Natural killer cell (primary cell): ENCODE data around the gene SH3BP2. TPM values are rescaled to one million over a fixed set of nuclear protein-coding genes. Genes with fewer than 3 reads are reported as not detected.

Experiments
- ATAC-seq, 3 donors: fragments of 150-1000 bp in 2 of 3; fragments of 200-7000 bp in 1 of 3; cut with Tn5 transposase; 1 replicate in 1 of 3; 2 replicates in 2 of 3; pipeline ENCODE4 v1.10.0; 2021; ENCODE audit warnings: mild to moderate bottlenecking in 2 of 3, moderate library complexity in 2 of 3
- DNase-seq, 2 donors: peaks; one replicate each; pipeline versions ENCODE4 v3.0.0 to v3.0.0-alpha.2; 2013 to 2021; ENCODE audit warnings: mixed read lengths in 1 of 2
- H3K27ac ChIP-seq: one replicate; pipeline ENCODE4 v1.5.1; 2013; ENCODE audit warnings: mild to moderate bottlenecking, low read length
- H3K27me3 ChIP-seq: one replicate; pipeline ENCODE4 v1.6.1; 2013; ENCODE audit warnings: low read length; ENCODE audit not compliant: control insufficient read depth, insufficient read depth
- H3K36me3 ChIP-seq: one replicate; pipeline ENCODE4 v1.6.1; 2013; ENCODE audit warnings: low read length; ENCODE audit not compliant: control insufficient read depth, insufficient read depth
- H3K4me1 ChIP-seq: one replicate; pipeline ENCODE4 v1.6.1; 2013; ENCODE audit warnings: low read length; ENCODE audit not compliant: control insufficient read depth, insufficient read depth
- H3K4me3 ChIP-seq: one replicate; pipeline ENCODE4 v1.5.1; 2013; ENCODE audit warnings: low read length
- H3K9me3 ChIP-seq: one replicate; pipeline ENCODE4 v1.6.1; 2013; ENCODE audit warnings: low read length; ENCODE audit not compliant: control insufficient read depth, insufficient read depth
- H3K27ac Mint-ChIP-seq, 2 donors: one replicate each; pipeline ENCODE4 v1.8.0; 2022; ENCODE audit warnings: mild to moderate bottlenecking in 2 of 2, mixed read lengths in 2 of 2, moderate library complexity in 1 of 2
- H3K27me3 Mint-ChIP-seq, 2 donors: one replicate each; pipeline ENCODE4 v1.8.0; 2022; ENCODE audit warnings: low read depth in 2 of 2, mixed read lengths in 2 of 2
- H3K36me3 Mint-ChIP-seq: one replicate; pipeline ENCODE4 v1.8.0; 2022; ENCODE audit warnings: mixed read lengths
- H3K4me1 Mint-ChIP-seq, 2 donors: one replicate each; pipeline ENCODE4 v1.8.0; 2022; ENCODE audit warnings: mixed read lengths in 2 of 2
- H3K4me3 Mint-ChIP-seq: one replicate; pipeline ENCODE4 v1.8.0; 2022; ENCODE audit warnings: mild to moderate bottlenecking, moderate library complexity, mixed read lengths
- H3K9me3 Mint-ChIP-seq, 2 donors: one replicate each; pipeline ENCODE4 v1.8.0; 2022; ENCODE audit warnings: mixed read lengths in 2 of 2
- WGBS: methylation state at CpG from one replicate; pipeline ENCODE4 v1.1.7; 2013; ENCODE audit warnings: missing lambda C conversion rate; ENCODE audit not compliant: insufficient coverage; 5-methylcytosine and 5-hydroxymethylcytosine counted together
- intact Hi-C: fragments of 100-400 bp; cut with micrococcal nuclease; formaldehyde crosslinking; loops from one replicate; pipeline ENCODE4 v1.14.2; 2022
- total RNA-seq, 4 donors: library from RNA; stranded (reverse); fragments of 120-200 nt in 1 of 4; gene quantifications; one replicate each; pipeline versions ENCODE4 v1.2.3 to v1.2.4, GENCODE V29; 2013 to 2022
- TF ChIP-seq, protein P1 (sequence below): fragments of 200-600 bp; IDR thresholded peaks from one replicate; pipeline ENCODE4 v1.8.0; 2022; ENCODE audit warnings: antibody characterized with exemption

The SH3BP2 gene
- total RNA-seq, 3 donors from 2014 or later (not counting 1 experiment from before 2014, with no cell fraction given) = 213 to 283 (median 221) TPM

DNA sequence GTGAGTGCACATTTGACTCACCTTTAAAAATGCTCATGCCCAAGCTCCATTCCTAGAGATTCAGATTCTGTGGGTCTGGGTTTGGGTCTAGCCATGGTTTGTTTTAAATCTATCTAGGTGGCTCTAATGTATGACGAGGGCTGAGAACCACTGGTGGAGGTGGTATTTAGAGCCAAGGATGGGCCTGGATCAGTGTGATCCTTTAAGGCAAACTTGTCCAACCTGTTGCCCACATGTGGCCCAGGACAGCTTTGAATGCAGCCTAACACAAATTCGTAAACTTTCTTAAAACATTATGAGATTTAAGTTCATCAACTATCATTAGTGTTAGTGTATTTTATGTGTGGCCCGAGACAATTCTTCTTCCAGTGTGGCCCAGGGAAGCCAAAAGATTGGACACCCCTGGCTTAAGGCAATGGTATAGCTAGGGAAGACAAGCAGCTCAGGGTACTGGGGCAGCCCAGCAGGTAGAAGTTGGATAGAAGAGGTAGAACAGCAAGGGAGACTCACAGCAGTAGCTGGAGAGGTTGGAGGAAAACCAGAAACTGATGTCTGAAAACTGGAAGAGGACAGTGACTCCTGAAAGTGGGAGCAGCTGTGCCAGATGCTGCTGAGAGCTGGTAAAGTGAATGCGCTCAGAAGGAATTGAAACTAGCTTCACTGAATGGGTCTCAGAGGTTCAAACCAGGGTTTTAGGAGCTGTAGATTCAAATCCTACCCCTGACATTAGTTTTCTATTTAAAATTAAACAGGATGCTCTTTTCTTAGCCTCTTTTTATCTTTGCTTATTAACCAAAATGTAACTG is 68.9 kb downstream of the SH3BP2 start:
- TF ChIP-seq, protein P1, sequence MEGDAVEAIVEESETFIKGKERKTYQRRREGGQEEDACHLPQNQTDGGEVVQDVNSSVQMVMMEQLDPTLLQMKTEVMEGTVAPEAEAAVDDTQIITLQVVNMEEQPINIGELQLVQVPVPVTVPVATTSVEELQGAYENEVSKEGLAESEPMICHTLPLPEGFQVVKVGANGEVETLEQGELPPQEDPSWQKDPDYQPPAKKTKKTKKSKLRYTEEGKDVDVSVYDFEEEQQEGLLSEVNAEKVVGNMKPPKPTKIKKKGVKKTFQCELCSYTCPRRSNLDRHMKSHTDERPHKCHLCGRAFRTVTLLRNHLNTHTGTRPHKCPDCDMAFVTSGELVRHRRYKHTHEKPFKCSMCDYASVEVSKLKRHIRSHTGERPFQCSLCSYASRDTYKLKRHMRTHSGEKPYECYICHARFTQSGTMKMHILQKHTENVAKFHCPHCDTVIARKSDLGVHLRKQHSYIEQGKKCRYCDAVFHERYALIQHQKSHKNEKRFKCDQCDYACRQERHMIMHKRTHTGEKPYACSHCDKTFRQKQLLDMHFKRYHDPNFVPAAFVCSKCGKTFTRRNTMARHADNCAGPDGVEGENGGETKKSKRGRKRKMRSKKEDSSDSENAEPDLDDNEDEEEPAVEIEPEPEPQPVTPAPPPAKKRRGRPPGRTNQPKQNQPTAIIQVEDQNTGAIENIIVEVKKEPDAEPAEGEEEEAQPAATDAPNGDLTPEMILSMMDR = no peak
- WGBS = 74% methylated on average over 3 of the region's 4 CpGs
- H3K27me3 Mint-ChIP-seq = no peaks in the 10 kb centered on the region
- H3K27ac ChIP-seq = no peak overlapping the region
- H3K4me3 Mint-ChIP-seq = no peak overlapping the region
- peaks cover 41% of the 10 kb centered on the region for H3K4me1 ChIP-seq
- H3K4me3 ChIP-seq = no peak overlapping the region
- H3K27ac Mint-ChIP-seq = peak overlapping the region; percentile 72 to 88
- ATAC-seq (no peak), DNase-seq (no peak)
- H3K36me3 ChIP-seq = peaks cover 3% of the 10 kb centered on the region
- H3K9me3 Mint-ChIP-seq = no peaks in the 10 kb centered on the region
- H3K36me3 Mint-ChIP-seq = no peaks in the 10 kb centered on the region
- H3K27me3 ChIP-seq = no peaks in the 10 kb centered on the region
- no peaks in the 10 kb centered on the region for H3K9me3 ChIP-seq
- peaks cover 84 to 86% of the 10 kb centered on the region in 2 donors for H3K4me1 Mint-ChIP-seq
- intact Hi-C loops = no loop called here

DNA sequence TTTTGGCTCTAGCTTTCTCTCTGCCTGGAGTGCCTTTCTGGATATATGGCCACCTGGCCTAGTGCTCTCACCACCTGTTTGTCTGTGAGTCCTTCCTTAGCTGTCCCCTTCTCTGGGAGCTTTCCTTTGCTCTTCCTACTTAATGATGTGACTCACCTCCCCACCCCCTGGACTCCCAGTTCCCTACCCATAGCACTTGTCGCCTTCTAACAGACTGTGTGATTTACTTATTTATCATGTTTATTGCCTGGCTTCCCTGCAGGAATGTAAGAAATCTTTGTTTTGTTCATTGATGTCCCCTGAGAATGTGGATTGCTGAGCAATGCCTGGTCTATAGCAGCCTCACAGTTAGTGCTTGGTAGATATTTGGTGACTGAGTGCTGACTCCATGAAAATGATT is 69.6 kb downstream of the SH3BP2 start:
- no peaks in the 10 kb centered on the region for H3K9me3 Mint-ChIP-seq
- no peaks in the 10 kb centered on the region for H3K9me3 ChIP-seq
- TF ChIP-seq, protein P1 = no peak
- ATAC-seq = no peak
- no peak overlapping the region for H3K4me3 ChIP-seq
- peaks cover 35% of the 10 kb centered on the region for H3K4me1 ChIP-seq
- no peaks in the 10 kb centered on the region for H3K27me3 Mint-ChIP-seq
- H3K27me3 ChIP-seq = no peaks in the 10 kb centered on the region
- H3K36me3 Mint-ChIP-seq = no peaks in the 10 kb centered on the region
- H3K27ac Mint-ChIP-seq = peak overlapping the region; percentile 72 to 88
- no CpG with 5 or more reads among the region's 1 CpG for WGBS
- intact Hi-C loops = no loop called here
- peak overlapping the region; percentile 11 for H3K27ac ChIP-seq
- H3K36me3 ChIP-seq = peaks cover 2% of the 10 kb centered on the region
- no peak for DNase-seq
- H3K4me3 Mint-ChIP-seq = no peak overlapping the region
- H3K4me1 Mint-ChIP-seq = peaks cover 87 to 89% of the 10 kb centered on the region in 2 donors

DNA sequence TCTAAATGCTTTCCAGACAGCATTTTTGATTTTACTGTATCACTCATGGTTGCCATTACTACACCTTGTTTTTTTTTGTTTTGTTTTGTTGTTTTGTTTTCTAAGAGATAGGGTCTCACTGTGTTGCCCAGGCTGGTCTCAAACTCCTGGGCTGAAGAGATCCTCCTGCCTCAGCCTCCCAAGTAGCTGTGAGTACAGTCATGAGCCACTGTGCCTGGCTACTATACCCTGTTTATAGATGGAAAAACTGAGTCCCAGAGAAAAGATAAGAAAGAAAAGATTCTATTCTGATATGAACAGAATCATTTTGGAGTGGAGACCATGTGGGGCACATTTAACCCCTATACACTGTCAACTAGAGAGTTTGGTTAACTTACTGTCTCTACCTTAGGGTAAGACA is 70.8 kb downstream of the SH3BP2 start:
- Histone ChIP-seq H3K4me1 (peaks cover 40% of the 10 kb centered on the region), H3K4me3 (no peak overlapping the region), H3K36me3 (peaks cover 4% of the 10 kb centered on the region), H3K27me3 (no peaks in the 10 kb centered on the region), H3K27ac (no peak overlapping the region), H3K9me3 (no peaks in the 10 kb centered on the region)
- Mint-ChIP-seq H3K36me3 (no peaks in the 10 kb centered on the region), H3K9me3 (no peaks in the 10 kb centered on the region), H3K4me1 (peaks cover 87 to 89% of the 10 kb centered on the region in 2 donors), H3K27me3 (no peaks in the 10 kb centered on the region), H3K27ac (peak overlapping the region; percentile 43 to 72), H3K4me3 (no peak overlapping the region)
- DNase-seq (no peak), ATAC-seq (no peak)
- intact Hi-C loops = no loop called here
- TF ChIP-seq, protein P1 = no peak
